Mesodermal cell (in vitro differentiated cells): Measurements from ENCODE around the gene R3HCC1L.
A peak's percentile ranks its signal among the peaks of the same experiment; 100 is the strongest.

ENCODE experiments used
- H3K27ac ChIP-seq: 2 replicates; pipeline ENCODE4 v1.7.0; 2013; ENCODE audit warnings: mild to moderate bottlenecking, low read depth, low read length, moderate library complexity; ENCODE audit not compliant: severe bottlenecking
- H3K36me3 ChIP-seq: 2 replicates; pipeline ENCODE4 v1.7.1; 2013; ENCODE audit warnings: mild to moderate bottlenecking, low read length, moderate library complexity; ENCODE audit not compliant: control insufficient read depth, insufficient read depth
- H3K4me1 ChIP-seq: one replicate; pipeline ENCODE4 v1.7.1; 2013; ENCODE audit warnings: mild to moderate bottlenecking, low read length; ENCODE audit not compliant: insufficient read depth, control insufficient read depth, poor library complexity, severe bottlenecking
- H3K4me3 ChIP-seq: 2 replicates; pipeline ENCODE4 v1.7.0; 2013; ENCODE audit warnings: low read length, control low read depth, mild to moderate bottlenecking; ENCODE audit not compliant: insufficient read depth, poor library complexity, severe bottlenecking; ENCODE audit errors: extremely low read depth
- H3K9me3 ChIP-seq: 2 replicates; pipeline ENCODE4 v1.7.1; 2013; ENCODE audit warnings: mild to moderate bottlenecking, low read length, moderate library complexity; ENCODE audit not compliant: control insufficient read depth
- WGBS, 2 experiments: methylation state at CpG; one replicate each; pipeline ENCODE4 v1.1.5; 2013; ENCODE audit warnings: missing lambda C conversion rate in 2 of 2; ENCODE audit not compliant: insufficient coverage in 2 of 2; 5-methylcytosine and 5-hydroxymethylcytosine counted together

The R3HCC1L gene

DNA sequence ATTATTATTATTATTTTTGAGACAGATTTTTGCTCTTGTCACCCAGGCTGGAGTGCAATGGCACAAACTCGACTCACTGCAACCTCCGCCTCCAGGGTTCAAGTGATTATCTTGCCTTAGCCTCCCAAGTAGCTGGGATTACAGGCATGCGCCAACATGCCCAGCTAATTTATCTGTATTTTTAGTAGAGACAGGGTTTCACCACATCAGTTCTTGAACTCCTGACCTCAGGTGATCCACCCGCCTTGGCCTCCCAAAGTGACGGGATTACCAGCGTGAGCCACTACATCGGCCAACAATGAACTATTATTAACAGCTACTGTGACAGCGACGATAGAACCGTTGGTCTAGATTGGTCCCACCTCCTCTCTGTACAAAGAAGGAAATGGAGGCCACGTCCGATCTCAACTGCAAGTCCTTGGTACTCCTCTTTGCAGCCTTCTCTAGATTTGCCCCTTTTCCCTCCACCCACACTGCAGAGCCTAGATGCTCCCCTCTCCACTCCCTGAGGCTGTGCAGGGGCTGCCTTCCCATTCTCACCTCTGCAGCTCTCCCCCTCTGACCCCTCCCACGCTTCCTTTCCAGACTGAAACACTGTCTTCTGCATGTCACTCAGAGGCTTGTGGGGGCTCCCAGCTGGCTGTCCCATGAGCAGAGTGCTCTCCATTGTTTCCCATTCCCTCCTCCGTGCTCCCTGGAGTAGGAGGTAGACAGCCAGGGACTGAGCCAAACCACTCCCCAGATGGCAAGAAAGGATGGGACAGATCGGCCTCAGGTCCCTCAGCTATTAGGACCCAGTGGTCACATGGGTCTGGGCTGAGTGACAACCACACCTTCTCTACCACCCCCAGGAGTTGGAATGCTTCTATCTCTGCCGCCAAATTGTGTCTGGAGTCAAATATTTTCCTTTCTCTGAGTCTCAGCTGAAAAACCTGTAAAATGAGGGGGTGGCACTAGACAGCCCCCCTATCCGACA, 131.2 kb downstream of the R3HCC1L start:
- WGBS, 2 experiments, result 77 to 78% methylated on average over 14 to 15 of the region's 17 CpGs
- Histone ChIP-seq H3K27ac (peak overlapping the region; percentile 16), H3K4me1 (peaks cover 39% of the 10 kb centered on the region)

GRCh38 chr10:98266647-98267046, 132.2 kb downstream of the R3HCC1L start:
- no peaks in the 10 kb centered on the region for H3K9me3 ChIP-seq
- no peaks in the 10 kb centered on the region for H3K36me3 ChIP-seq
- peak overlapping the region; percentile 37 for H3K27ac ChIP-seq
- WGBS, 2 experiments, result 80 to 94% methylated on average over 2 to 5 of the region's 5 CpGs
- H3K4me3 ChIP-seq, result no peak overlapping the region
- H3K4me1 ChIP-seq, result peaks cover 41% of the 10 kb centered on the region

More for the DNA sequence above, 131.2 kb downstream of the R3HCC1L start:
- no peaks in the 10 kb centered on the region for H3K36me3 ChIP-seq
- H3K4me3 ChIP-seq, result no peak overlapping the region
- H3K9me3 ChIP-seq, result no peaks in the 10 kb centered on the region

GRCh38 chr10:98267069-98267893, 132.8 kb downstream of the R3HCC1L start:
- Histone ChIP-seq H3K4me1 (peaks cover 46% of the 10 kb centered on the region), H3K4me3 (peak overlapping the region; percentile 14), H3K9me3 (no peaks in the 10 kb centered on the region), H3K36me3 (no peaks in the 10 kb centered on the region), H3K27ac (peak overlapping the region; percentile 37)
- 85 to 88% methylated on average over 17 to 21 of the region's 22 CpGs for WGBS, 2 experiments

DNA sequence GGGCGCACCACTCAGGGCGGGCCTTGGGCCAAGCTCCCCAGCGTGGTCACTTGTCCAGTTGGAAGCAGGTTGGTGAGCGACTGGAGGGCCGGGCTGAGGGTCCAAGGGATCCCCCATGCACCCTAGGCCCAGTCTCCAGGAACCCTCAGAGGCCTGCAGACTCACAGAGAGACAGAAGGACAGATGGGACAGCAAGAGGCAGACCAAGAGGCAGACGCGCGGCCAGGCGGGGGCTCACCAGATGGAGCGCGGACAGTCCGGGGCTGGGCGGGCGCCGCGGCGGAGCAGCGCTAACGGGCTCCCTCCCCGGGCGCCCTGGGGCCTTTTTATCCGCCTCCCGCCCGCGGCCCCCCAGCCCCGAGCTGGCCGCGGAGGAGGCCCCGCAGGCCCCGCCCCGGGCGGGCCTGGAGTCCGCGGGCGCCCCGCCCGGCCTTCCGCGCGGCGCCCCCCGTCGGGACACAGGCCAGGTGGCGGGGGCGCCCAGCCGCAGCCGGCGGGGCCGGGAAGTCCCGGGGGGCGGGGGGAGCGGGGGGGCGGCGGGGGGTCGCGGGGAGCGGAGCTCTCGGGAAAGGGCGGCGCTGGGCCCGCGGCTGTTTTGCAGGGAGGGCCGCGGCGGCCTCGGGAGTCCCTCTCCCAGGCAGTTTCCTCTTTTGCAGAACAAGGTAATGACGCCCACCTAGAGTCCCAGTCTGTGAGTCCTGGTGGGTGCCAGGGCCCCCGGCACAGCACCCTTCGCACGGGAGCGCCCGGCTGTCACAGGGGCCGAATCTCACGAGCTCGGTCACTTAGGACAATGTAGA, 133.6 kb downstream of the R3HCC1L start, which contains the start of gene LOXL4:
Gene LOXL4, minus strand, starts transcription at position 301 of the 800 bp plus-strand sequence. CDS start 5,175 bp downstream, outside the sequence.
- no peaks in the 10 kb centered on the region for H3K9me3 ChIP-seq
- H3K36me3 ChIP-seq, result no peaks in the 10 kb centered on the region
- H3K4me1 ChIP-seq, result peaks cover 46% of the 10 kb centered on the region
- WGBS, 2 experiments, result 13 to 25% methylated on average over 24 to 46 of the region's 75 CpGs
- H3K27ac ChIP-seq, result peak within 1 kb of the TSS; percentile 71
- peak within 1 kb of the TSS; percentile 18 for H3K4me3 ChIP-seq

DNA sequence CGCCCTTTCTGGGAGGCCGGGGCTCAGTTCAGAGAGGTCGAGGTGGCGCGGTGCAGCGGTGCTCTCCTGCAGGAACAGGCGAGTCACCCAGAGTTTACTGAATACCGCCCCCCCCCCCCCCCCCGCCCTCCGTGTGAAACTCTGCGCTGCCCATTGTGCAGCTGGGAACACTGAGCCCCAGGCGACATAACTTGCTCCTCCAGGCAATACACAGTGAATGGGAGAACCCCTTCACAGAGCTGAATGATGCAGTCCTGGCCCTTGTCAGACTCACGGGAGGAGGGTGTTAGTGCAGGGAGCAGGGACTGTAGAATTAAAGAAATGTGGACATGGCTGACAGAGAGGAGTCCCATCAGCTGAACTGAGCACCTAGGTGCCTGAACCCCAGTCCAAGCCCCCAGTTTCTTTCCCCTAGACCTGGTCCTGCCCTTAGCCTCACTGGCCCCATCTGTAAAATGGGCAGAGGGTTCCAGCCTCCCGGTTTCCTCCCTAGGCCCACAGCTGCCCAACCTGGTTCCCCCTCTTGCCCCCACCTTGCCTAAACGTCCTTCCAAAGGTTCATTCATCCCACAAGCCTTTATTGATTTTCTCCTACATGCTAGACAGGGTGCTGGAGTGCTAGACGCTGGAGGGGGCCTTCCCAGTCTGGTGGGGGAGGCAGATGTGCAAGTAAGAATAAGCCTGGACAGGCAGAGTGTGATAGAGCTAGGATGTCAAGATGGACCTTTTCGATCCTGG, 134.4 kb downstream of the R3HCC1L start:
- peak overlapping the region; percentile 71 for H3K27ac ChIP-seq
- H3K9me3 ChIP-seq, result no peaks in the 10 kb centered on the region
- H3K4me3 ChIP-seq, result peak overlapping the region; percentile 18
- peaks cover 50% of the 10 kb centered on the region for H3K4me1 ChIP-seq
- H3K36me3 ChIP-seq, result no peaks in the 10 kb centered on the region
- 39 to 65% methylated on average over 3 to 4 of the region's 17 CpGs for WGBS, 2 experiments

GRCh38 chr10:98269435-98269912, 135.0 kb downstream of the R3HCC1L start:
- WGBS, 2 experiments, result 42 to 54% methylated on average over 5 to 6 of the region's 8 CpGs
- Histone ChIP-seq H3K27ac (peak overlapping the region; percentile 71), H3K4me3 (no peak overlapping the region), H3K4me1 (peaks cover 50% of the 10 kb centered on the region), H3K36me3 (no peaks in the 10 kb centered on the region), H3K9me3 (no peaks in the 10 kb centered on the region)

DNA sequence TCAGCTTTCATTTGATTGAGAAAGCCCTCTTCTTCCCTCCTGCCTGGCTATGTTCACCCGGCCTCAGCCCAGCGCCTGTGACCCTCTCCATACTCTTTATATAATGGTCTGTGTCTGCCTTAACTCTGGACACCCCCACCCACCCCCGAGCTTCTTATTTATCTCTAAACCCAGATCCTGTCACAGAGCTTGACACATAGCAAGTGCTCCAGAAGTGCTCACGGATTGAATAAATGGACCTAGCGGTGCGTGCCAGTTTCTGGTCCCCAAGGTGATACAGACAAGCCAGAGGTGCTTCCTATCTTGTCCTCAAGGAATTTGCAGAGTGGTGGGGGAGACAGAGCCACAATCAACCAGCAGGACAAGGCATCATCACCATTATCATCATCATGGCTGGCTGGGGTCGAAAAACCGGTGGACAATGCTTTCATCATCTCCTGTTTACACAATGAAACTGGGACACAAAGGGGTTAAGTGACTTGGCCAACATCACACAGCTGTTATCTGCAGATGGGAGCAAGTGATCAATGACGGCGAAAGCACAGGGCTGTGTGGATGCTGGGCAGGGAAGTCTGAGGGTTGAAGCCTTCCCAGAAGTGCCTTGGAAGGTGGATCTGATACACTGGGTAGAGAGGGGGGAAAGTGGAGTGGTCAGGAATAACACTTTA, 135.8 kb downstream of the R3HCC1L start:
- 62 to 73% methylated on average over 6 to 8 of the region's 10 CpGs for WGBS, 2 experiments
- Histone ChIP-seq H3K36me3 (no peaks in the 10 kb centered on the region), H3K9me3 (no peaks in the 10 kb centered on the region), H3K27ac (peak overlapping the region; percentile 71), H3K4me3 (no peak overlapping the region), H3K4me1 (peaks cover 50% of the 10 kb centered on the region)

GRCh38 chr10:98270786-98271185, 136.3 kb downstream of the R3HCC1L start:
- Histone ChIP-seq H3K36me3 (no peaks in the 10 kb centered on the region), H3K9me3 (no peaks in the 10 kb centered on the region), H3K27ac (no peak overlapping the region), H3K4me3 (no peak overlapping the region), H3K4me1 (peaks cover 49% of the 10 kb centered on the region)
- 100% methylated on average over 2 of the region's 2 CpGs for WGBS, 2 experiments

DNA sequence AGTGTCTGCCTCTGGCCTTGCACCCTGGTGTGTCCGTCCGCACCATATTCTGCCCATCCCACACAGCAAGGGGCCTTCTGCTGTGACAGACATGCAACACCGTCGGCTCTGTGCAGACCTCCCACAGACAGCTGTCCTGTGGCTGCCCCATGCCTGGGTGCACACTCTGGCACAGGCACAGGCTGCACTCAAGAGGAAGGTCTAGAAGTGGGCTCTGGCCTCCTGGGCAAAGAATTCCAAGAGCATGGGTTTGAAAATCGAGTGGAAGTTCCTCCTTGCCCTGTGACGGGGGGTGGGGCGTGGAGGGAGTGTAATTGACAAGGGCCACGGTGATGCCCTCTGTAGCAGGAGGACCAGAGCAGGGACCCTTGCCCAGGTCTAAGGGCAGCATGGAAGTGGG, 137.8 kb downstream of the R3HCC1L start:
- no peaks in the 10 kb centered on the region for H3K36me3 ChIP-seq
- H3K4me1 ChIP-seq, result peaks cover 34% of the 10 kb centered on the region
- no peaks in the 10 kb centered on the region for H3K9me3 ChIP-seq
- H3K4me3 ChIP-seq, result no peak overlapping the region
- H3K27ac ChIP-seq, result no peak overlapping the region
- 95 to 99% methylated on average over 4 to 5 of the region's 8 CpGs for WGBS, 2 experiments
